Measurements from ENCODE around the gene EEF1AKMT3.
A peak's percentile ranks its signal among the peaks of the same experiment; 100 is the strongest.

The EEF1AKMT3 gene

GRCh38 chr12:57744194-57744776, 28.1 kb upstream of the EEF1AKMT3 start:
- in situ Hi-C loops (cut with MboI; ENCODE audit: low pct_unique_long_range_greater_than_20kb, low sequenced_read_pairs, unreplicated experiment): no loop called here
- DNase-seq (ENCODE audit: low spot score): peak; percentile 75
- TF ChIP-seq, protein P1, sequence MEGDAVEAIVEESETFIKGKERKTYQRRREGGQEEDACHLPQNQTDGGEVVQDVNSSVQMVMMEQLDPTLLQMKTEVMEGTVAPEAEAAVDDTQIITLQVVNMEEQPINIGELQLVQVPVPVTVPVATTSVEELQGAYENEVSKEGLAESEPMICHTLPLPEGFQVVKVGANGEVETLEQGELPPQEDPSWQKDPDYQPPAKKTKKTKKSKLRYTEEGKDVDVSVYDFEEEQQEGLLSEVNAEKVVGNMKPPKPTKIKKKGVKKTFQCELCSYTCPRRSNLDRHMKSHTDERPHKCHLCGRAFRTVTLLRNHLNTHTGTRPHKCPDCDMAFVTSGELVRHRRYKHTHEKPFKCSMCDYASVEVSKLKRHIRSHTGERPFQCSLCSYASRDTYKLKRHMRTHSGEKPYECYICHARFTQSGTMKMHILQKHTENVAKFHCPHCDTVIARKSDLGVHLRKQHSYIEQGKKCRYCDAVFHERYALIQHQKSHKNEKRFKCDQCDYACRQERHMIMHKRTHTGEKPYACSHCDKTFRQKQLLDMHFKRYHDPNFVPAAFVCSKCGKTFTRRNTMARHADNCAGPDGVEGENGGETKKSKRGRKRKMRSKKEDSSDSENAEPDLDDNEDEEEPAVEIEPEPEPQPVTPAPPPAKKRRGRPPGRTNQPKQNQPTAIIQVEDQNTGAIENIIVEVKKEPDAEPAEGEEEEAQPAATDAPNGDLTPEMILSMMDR (IDR thresholded peaks at IDR 0.05; ENCODE audit: extremely low read depth, insufficient read depth, missing control alignments): no peak

DNA sequence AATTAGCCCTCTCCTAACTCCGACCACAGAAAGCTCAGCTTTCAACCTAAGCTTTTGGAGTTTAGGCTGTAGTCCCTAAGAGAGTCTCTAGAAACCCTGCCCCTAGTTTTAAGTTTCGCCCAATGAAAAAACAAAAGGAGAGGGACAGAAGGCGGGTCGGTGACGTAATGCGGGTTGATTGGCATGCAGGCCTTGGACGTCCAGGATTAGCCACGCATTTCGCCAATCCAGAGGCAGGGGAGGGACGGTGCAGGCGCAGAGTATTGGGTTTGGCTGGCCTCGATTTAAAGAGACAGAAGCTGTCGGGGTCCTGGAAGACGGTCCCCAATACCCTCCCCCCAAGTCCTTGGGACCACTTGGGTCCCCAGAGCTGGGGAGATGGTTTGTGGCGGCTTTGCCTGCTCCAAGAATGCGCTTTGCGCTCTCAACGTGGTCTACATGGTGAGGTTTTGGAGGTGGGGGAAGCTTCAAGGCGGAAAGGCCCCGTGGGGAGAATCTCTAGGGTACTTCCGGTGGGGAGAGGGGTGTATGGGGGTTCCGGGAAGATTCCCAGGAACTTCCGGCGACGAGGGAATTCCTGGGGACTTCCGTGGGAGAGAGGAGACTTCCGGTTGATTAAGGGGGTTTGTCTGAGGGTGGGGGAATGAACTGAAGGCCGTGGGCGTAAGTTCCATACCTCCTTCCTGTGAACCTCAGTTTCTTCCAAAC, 27.5 kb upstream of the EEF1AKMT3 start, which contains the start of gene TSPAN31:
TSPAN31 (plus strand) TSS at position 263 of the 708 bp plus-strand sequence; CDS start at position 379, 116 bp downstream.
- in situ Hi-C loops (cut with MboI; ENCODE audit: low pct_unique_long_range_greater_than_20kb, low sequenced_read_pairs, unreplicated experiment): no loop called here
- peak; percentile 94 for DNase-seq (ENCODE audit: low spot score)

GRCh38 chr12:57745485-57745881, 26.9 kb upstream of the EEF1AKMT3 start:
- in situ Hi-C loops (cut with MboI; ENCODE audit: low pct_unique_long_range_greater_than_20kb, low sequenced_read_pairs, unreplicated experiment): no loop called here
- TF ChIP-seq, protein P1 (IDR thresholded peaks at IDR 0.05; ENCODE audit: extremely low read depth, insufficient read depth, missing control alignments): no peak
- DNase-seq (ENCODE audit: low spot score): no peak

More for the DNA sequence above, 27.5 kb upstream of the EEF1AKMT3 start, which contains the start of gene TSPAN31:
- TF ChIP-seq, protein P1 (IDR thresholded peaks at IDR 0.05; ENCODE audit: extremely low read depth, insufficient read depth, missing control alignments): no peak

DNA sequence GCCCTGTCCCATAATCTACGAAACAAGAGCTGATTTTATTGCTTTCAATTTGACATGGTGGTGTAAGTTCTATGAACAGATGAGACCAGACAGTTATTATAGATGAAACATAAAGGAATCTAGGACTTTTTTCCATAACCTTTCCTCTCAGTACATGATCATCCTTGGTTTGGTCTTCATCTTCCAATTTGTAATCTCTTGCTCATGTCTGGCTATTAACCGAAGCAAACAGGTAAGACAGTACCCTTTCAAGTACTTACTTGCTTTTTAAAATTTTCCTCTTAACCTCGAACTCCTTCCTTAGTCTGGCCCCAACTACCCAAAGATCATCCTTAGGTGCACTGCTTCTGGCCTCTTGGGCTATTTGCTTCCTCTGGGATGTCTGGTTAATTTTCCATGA, 26.4 kb upstream of the EEF1AKMT3 start:
- TF ChIP-seq, protein P1 (IDR thresholded peaks at IDR 0.05; ENCODE audit: extremely low read depth, insufficient read depth, missing control alignments): no peak
- no peak for DNase-seq (ENCODE audit: low spot score)
- in situ Hi-C loops (cut with MboI; ENCODE audit: low pct_unique_long_range_greater_than_20kb, low sequenced_read_pairs, unreplicated experiment): no loop called here

DNA sequence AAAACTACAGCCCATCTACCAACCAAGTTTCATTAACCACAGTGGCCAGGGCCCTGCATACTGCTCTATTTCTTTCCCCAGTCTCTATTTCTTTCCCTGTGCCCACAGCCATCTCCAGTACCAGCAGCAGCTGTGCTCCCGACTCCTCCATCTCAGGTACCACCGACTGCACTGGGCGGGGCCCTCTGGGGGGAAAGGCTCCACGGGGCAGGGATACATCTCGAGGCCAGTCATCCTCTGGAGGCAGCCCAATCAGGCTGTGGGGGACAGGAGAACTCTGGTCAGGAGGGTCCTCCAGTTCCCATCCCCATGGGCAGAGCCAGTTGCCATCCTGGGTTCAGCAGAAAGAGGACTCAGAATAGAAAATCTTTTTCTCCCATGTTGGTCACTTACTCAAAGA, 23.4 kb upstream of the EEF1AKMT3 start:
- TF ChIP-seq, protein P1 (IDR thresholded peaks at IDR 0.05; ENCODE audit: extremely low read depth, insufficient read depth, missing control alignments): no peak
- in situ Hi-C loops (cut with MboI; ENCODE audit: low pct_unique_long_range_greater_than_20kb, low sequenced_read_pairs, unreplicated experiment): no loop called here
- DNase-seq (ENCODE audit: low spot score): no peak

DNA sequence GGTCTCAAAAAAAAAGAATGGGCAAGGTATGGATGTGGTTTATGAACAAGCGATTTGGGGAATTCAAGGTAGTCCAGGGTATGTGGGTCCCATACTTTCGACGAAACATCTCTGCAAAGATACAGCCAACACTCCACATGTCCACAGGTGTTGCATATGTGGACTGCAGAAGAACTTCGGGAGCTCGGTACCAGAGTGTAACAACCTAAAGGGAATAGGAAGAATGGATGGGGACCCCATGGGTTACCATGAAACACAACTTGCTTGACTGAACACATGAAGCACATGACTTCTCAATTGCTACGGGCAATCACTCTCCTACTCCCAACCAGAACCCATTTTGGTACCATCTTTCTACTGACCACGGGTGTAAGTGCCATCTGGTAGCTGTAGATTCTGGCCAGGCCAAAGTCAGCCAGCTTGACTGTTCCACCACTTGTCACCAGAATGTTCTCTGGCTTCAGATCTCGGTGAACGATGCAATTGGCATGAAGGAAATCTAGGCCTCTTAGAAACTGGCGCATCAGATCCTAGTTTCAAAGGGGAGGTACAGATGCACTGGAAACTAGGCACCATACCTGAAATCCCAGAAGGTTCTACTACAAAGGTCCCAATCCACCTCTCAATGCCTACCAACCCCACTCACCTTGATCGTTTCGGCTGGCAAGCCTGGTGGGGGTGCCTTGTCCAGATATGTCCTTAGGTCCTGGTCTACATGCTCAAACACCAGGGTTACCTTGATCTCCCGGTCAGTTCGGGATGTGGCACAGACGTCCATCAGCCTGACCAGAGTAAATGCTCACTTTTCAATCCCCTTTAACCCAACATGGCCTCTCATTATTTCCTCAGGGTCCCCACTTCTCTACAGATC, 21.6 kb upstream of the EEF1AKMT3 start:
- TF ChIP-seq, protein P1 (IDR thresholded peaks at IDR 0.05; ENCODE audit: extremely low read depth, insufficient read depth, missing control alignments): no peak
- in situ Hi-C loops (cut with MboI; ENCODE audit: low pct_unique_long_range_greater_than_20kb, low sequenced_read_pairs, unreplicated experiment): no loop called here
- DNase-seq (ENCODE audit: low spot score): no peak

Measured in GM13977 (cell line).